K562 (cell line): ENCODE data around the gene MSRB2.

ENCODE experiments used
- CREB3 ChIP-seq: fragments of 450-650 bp; conservative IDR thresholded peaks from 2 replicates; pipeline ENCODE4 v1.6.1; 2016; ENCODE audit warnings: missing genetic modification characterization, low read depth, mild to moderate bottlenecking, missing compliant biosample characterization, moderate library complexity
- HDAC2 ChIP-seq: fragments of 450-650 bp; IDR thresholded peaks from 2 replicates; pipeline ENCODE4 v1.6.1; 2016; ENCODE audit warnings: mild to moderate bottlenecking
- MXI1 ChIP-seq: IDR thresholded peaks from 2 replicates; pipeline ENCODE4 v1.6.1; 2011; ENCODE audit warnings: low read depth, mild to moderate bottlenecking, improper control_type of control experiment, low read length
- NR2C1 ChIP-seq, 2 experiments: fragments of 450-650 bp; IDR thresholded peaks; 2 replicates each; pipeline ENCODE4 v1.6.1; 2017; ENCODE audit warnings: mild to moderate bottlenecking in 2 of 2, antibody characterized with exemption in 1 of 2, inconsistent platforms in 1 of 2, missing compliant biosample characterization in 1 of 2, missing genetic modification characterization in 1 of 2
- RNF2 ChIP-seq: sonication (generic); IDR thresholded peaks from 2 replicates; pipeline ENCODE4 v1.6.1; 2016
- RNF219 ChIP-seq: fragments of 250-450 bp; sonication (Bioruptor Pico); IDR thresholded peaks from 2 replicates; pipeline ENCODE4 v1.5.0; 2022; ENCODE audit warnings: mild to moderate bottlenecking
- TEAD4 ChIP-seq, 2 experiments: sonication (generic) in 1 of 2; formaldehyde crosslinking in 1 of 2; IDR thresholded peaks; 2 replicates each; pipeline versions ENCODE4 v1.6.1 to v1.8.0; 2012 to 2022; ENCODE audit warnings: borderline replicate concordance in 1 of 2, inconsistent platforms in 1 of 2, low read length in 1 of 2, mild to moderate bottlenecking in 1 of 2, missing genetic modification reagents in 1 of 2
- ZFX ChIP-seq: sonication (generic); formaldehyde crosslinking; IDR thresholded peaks from 2 replicates; pipeline ENCODE4 v1.8.0; 2022; ENCODE audit warnings: mild to moderate bottlenecking, missing genetic modification reagents, moderate library complexity

GRCh38 chr10:23079700-23080099 is 15.7 kb upstream of the MSRB2 start:
- TF ChIP-seq RNF2 (no peak), RNF219 (CRISPR knock-in tag) (no peak), CREB3 (tag) (no peak), TEAD4 (IDR thresholded peaks at IDR 0.05; ENCODE audit: low read length) (no peak), TEAD4 (CRISPR knock-in tag; IDR thresholded peaks at IDR 0.05; ENCODE audit: borderline replicate concordance) (no peak), NR2C1 (IDR thresholded peaks at IDR 0.05) (no peak), NR2C1 (tag; IDR thresholded peaks at IDR 0.05) (no peak), ZFX (CRISPR knock-in tag) (no peak), MXI1 (no peak), HDAC2 (no peak)
